ENCODE data around the gene CDC26. TPM values are rescaled to one million over a fixed set of nuclear protein-coding genes. Genes with fewer than 3 reads are reported as not detected.

The CDC26 gene
- polyA plus RNA-seq, 1 donor from 2014 or later = 88.0 TPM

DNA sequence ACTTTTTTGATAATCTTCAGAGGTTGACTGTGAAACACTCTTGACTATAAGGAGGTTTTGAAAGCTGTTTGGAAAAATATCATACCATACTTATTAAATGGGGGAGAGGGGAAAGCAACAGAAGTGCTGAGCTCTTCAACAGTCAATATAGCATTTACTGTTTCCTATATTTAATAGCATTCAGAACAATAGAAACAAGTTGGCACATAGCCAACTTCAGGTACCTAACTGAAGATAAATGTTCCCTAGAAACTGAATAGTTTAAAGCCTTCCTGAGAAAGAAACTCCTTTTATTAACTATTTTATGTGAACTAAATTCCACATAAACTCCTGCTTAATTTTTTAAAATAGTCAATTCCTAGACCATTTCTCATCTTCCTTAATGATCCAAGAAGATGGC lies 27.7 kb downstream of the CDC26 start:
- H3K9ac ChIP-seq (ENCODE audit: low read length) = no peak overlapping the region
- H3K9me3 ChIP-seq (ENCODE audit: low read length) = no peaks in the 10 kb centered on the region
- H4K20me1 ChIP-seq (ENCODE audit: insufficient read depth) = no peaks in the 10 kb centered on the region
- no peak for TF ChIP-seq POLR2AphosphoS5 (IDR thresholded peaks at IDR 0.05)
- no peak for TF ChIP-seq RAD21 (conservative IDR thresholded peaks at IDR 0.05)
- TF ChIP-seq EZH2 (IDR thresholded peaks at IDR 0.05; ENCODE audit: borderline replicate concordance, insufficient read depth, low read length, poor library complexity, severe bottlenecking) = no peak
- no peak for TF ChIP-seq REST (IDR thresholded peaks at IDR 0.05; ENCODE audit: borderline replicate concordance)
- no peak for TF ChIP-seq TAF1 (IDR thresholded peaks at IDR 0.05; ENCODE audit: low read depth)
- TF ChIP-seq, protein P1, sequence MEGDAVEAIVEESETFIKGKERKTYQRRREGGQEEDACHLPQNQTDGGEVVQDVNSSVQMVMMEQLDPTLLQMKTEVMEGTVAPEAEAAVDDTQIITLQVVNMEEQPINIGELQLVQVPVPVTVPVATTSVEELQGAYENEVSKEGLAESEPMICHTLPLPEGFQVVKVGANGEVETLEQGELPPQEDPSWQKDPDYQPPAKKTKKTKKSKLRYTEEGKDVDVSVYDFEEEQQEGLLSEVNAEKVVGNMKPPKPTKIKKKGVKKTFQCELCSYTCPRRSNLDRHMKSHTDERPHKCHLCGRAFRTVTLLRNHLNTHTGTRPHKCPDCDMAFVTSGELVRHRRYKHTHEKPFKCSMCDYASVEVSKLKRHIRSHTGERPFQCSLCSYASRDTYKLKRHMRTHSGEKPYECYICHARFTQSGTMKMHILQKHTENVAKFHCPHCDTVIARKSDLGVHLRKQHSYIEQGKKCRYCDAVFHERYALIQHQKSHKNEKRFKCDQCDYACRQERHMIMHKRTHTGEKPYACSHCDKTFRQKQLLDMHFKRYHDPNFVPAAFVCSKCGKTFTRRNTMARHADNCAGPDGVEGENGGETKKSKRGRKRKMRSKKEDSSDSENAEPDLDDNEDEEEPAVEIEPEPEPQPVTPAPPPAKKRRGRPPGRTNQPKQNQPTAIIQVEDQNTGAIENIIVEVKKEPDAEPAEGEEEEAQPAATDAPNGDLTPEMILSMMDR (IDR thresholded peaks at IDR 0.05; ENCODE audit: poor library complexity, severe bottlenecking) = no peak
- no peak for TF ChIP-seq EP300 (conservative IDR thresholded peaks at IDR 0.05; ENCODE audit: poor library complexity, severe bottlenecking)
- no peak for TF ChIP-seq MXI1 (conservative IDR thresholded peaks at IDR 0.05; ENCODE audit: poor library complexity, severe bottlenecking)
- TF ChIP-seq SMC3 (conservative IDR thresholded peaks at IDR 0.05; ENCODE audit: poor library complexity) = no peak
- no peaks in the 10 kb centered on the region for H3K79me2 ChIP-seq (replicated peaks; ENCODE audit: insufficient read depth, low read length)
- no peak overlapping the region for H3K4me3 ChIP-seq (ENCODE audit: low read length)
- no peak overlapping the region for H3K4me2 ChIP-seq (ENCODE audit: low read length)
- H3K27me3 ChIP-seq (ENCODE audit: insufficient read depth, low read depth, low read length) = no peaks in the 10 kb centered on the region
- H3K9me2 ChIP-seq (ENCODE audit: insufficient read depth, low read length) = no peaks in the 10 kb centered on the region
- H2AFZ ChIP-seq (ENCODE audit: low read depth, low read length) = no peak overlapping the region
- H3F3A ChIP-seq (ENCODE audit: insufficient read depth, low read length, poor library complexity, severe bottlenecking) = no peaks in the 10 kb centered on the region
- no peak overlapping the region for H3K27ac ChIP-seq (ENCODE audit: low read length)
- no peaks in the 10 kb centered on the region for H3K36me3 ChIP-seq (ENCODE audit: insufficient read depth, low read length)

DNA sequence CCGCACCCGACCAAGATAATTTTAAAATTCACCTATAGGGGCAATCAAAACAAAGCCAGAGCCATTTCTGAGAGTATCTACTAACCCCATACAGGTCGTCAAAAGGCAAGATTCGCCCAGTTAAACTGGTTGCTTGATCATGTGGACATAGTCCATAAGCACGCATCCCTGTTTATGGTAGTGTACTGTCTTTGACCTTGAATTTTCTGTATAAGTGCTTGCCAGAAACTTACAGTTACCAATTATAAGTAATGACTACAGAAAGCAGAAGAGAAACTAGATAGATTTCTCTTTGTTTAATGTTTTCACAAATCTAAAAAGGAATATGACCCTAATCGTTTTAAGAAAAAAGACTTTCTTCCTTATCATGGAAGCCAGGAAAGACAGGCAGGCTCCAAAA lies 28.4 kb downstream of the CDC26 start:
- no peak overlapping the region for H3K9ac ChIP-seq (ENCODE audit: low read length)
- H3K27ac ChIP-seq (ENCODE audit: low read length) = no peak overlapping the region
- no peaks in the 10 kb centered on the region for H3K9me2 ChIP-seq (ENCODE audit: insufficient read depth, low read length)
- no peaks in the 10 kb centered on the region for H3K36me3 ChIP-seq (ENCODE audit: insufficient read depth, low read length)
- no peaks in the 10 kb centered on the region for H3F3A ChIP-seq (ENCODE audit: insufficient read depth, low read length, poor library complexity, severe bottlenecking)
- H2AFZ ChIP-seq (ENCODE audit: low read depth, low read length) = no peak overlapping the region
- H3K4me3 ChIP-seq (ENCODE audit: low read length) = no peak overlapping the region
- no peaks in the 10 kb centered on the region for H3K79me2 ChIP-seq (replicated peaks; ENCODE audit: insufficient read depth, low read length)
- TF ChIP-seq SMC3 (conservative IDR thresholded peaks at IDR 0.05; ENCODE audit: poor library complexity) = no peak
- no peak for TF ChIP-seq POLR2AphosphoS5 (IDR thresholded peaks at IDR 0.05)
- TF ChIP-seq EP300 (conservative IDR thresholded peaks at IDR 0.05; ENCODE audit: poor library complexity, severe bottlenecking) = no peak
- TF ChIP-seq MXI1 (conservative IDR thresholded peaks at IDR 0.05; ENCODE audit: poor library complexity, severe bottlenecking) = no peak
- TF ChIP-seq REST (IDR thresholded peaks at IDR 0.05; ENCODE audit: borderline replicate concordance) = no peak
- no peak for TF ChIP-seq TAF1 (IDR thresholded peaks at IDR 0.05; ENCODE audit: low read depth)
- TF ChIP-seq EZH2 (IDR thresholded peaks at IDR 0.05; ENCODE audit: borderline replicate concordance, insufficient read depth, low read length, poor library complexity, severe bottlenecking) = no peak
- TF ChIP-seq RAD21 (conservative IDR thresholded peaks at IDR 0.05) = no peak
- TF ChIP-seq, protein P1 (IDR thresholded peaks at IDR 0.05; ENCODE audit: poor library complexity, severe bottlenecking) = no peak
- no peaks in the 10 kb centered on the region for H3K27me3 ChIP-seq (ENCODE audit: insufficient read depth, low read depth, low read length)
- H3K4me2 ChIP-seq (ENCODE audit: low read length) = no peak overlapping the region
- no peaks in the 10 kb centered on the region for H4K20me1 ChIP-seq (ENCODE audit: insufficient read depth)
- no peaks in the 10 kb centered on the region for H3K9me3 ChIP-seq (ENCODE audit: low read length)

Data from neural cell (in vitro differentiated cells).